Measurements from ENCODE around the gene JAKMIP3.

Gene JAKMIP3

GRCh38 chr10:132065491-132066105 is at the start of gene JAKMIP3:
TSS of gene JAKMIP3 (plus strand) at chr10:132065946. CDS start at chr10:132104809, 38,863 bp downstream.
- no peak within 1 kb of the TSS for H3K9ac ChIP-seq (ENCODE audit: low read depth in 1 of 2, low read length in 2 of 2)

GRCh38 chr10:132016514-132016913 is 49.2 kb upstream of the JAKMIP3 start:
- H3K9me3 ChIP-seq (ENCODE audit: control insufficient read depth in 2 of 2, low read length in 2 of 2) = no peaks in the 10 kb centered on the region
- no peaks in the 10 kb centered on the region for H3K4me1 ChIP-seq (ENCODE audit: control insufficient read depth in 2 of 2, insufficient read depth in 2 of 2, low read length in 2 of 2)
- H3K27me3 ChIP-seq (ENCODE audit: control insufficient read depth in 2 of 2, insufficient read depth in 2 of 2, low read length in 2 of 2) = no peaks in the 10 kb centered on the region
- H3K9ac ChIP-seq (ENCODE audit: low read depth in 1 of 2, low read length in 2 of 2) = no peak overlapping the region
- H3K4me3 ChIP-seq (ENCODE audit: low read length in 2 of 2) = no peak overlapping the region
- H3K36me3 ChIP-seq (ENCODE audit: control insufficient read depth in 2 of 2, insufficient read depth in 2 of 2, low read length in 2 of 2) = no peaks in the 10 kb centered on the region
- no peak overlapping the region for H3K27ac ChIP-seq (ENCODE audit: low read depth in 2 of 2, low read length in 2 of 2)

More at GRCh38 chr10:132065491-132066105, at the start of gene JAKMIP3:
- Histone ChIP-seq H3K27me3 (ENCODE audit: control insufficient read depth in 2 of 2, insufficient read depth in 2 of 2, low read length in 2 of 2) (peaks cover 0 to 5% of the 10 kb centered on the region in 2 donors), H3K4me3 (ENCODE audit: low read length in 2 of 2) (peak within 1 kb of the TSS; percentile 58 to 65), H3K27ac (ENCODE audit: low read depth in 2 of 2, low read length in 2 of 2) (peak within 1 kb of the TSS in 1 of 2 donors; percentile 14), H3K36me3 (ENCODE audit: control insufficient read depth in 2 of 2, insufficient read depth in 2 of 2, low read length in 2 of 2) (no peaks in the 10 kb centered on the region), H3K4me1 (ENCODE audit: control insufficient read depth in 2 of 2, insufficient read depth in 2 of 2, low read length in 2 of 2) (no peaks in the 10 kb centered on the region), H3K9me3 (ENCODE audit: control insufficient read depth in 2 of 2, low read length in 2 of 2) (no peaks in the 10 kb centered on the region)

- Histone ChIP-seq H3K4me1 (ENCODE audit: control insufficient read depth in 2 of 2, insufficient read depth in 2 of 2, low read length in 2 of 2) (no peaks in the 10 kb centered on the region), H3K27ac (ENCODE audit: low read depth in 2 of 2, low read length in 2 of 2) (no peak overlapping the region), H3K27me3 (ENCODE audit: control insufficient read depth in 2 of 2, insufficient read depth in 2 of 2, low read length in 2 of 2) (peaks cover 3 to 4% of the 10 kb centered on the region in 2 donors), H3K9ac (ENCODE audit: low read depth in 1 of 2, low read length in 2 of 2) (no peak overlapping the region), H3K9me3 (ENCODE audit: control insufficient read depth in 2 of 2, low read length in 2 of 2) (no peaks in the 10 kb centered on the region), H3K4me3 (ENCODE audit: low read length in 2 of 2) (no peak overlapping the region), H3K36me3 (ENCODE audit: control insufficient read depth in 2 of 2, insufficient read depth in 2 of 2, low read length in 2 of 2) (no peaks in the 10 kb centered on the region)
Measured at GRCh38 chr10:132018446-132018845, 47.3 kb upstream of the JAKMIP3 start.

GRCh38 chr10:132019366-132019765 is 46.4 kb upstream of the JAKMIP3 start:
- Histone ChIP-seq H3K9ac (ENCODE audit: low read depth in 1 of 2, low read length in 2 of 2) (no peak overlapping the region), H3K27me3 (ENCODE audit: control insufficient read depth in 2 of 2, insufficient read depth in 2 of 2, low read length in 2 of 2) (peaks cover 3 to 8% of the 10 kb centered on the region in 2 donors), H3K36me3 (ENCODE audit: control insufficient read depth in 2 of 2, insufficient read depth in 2 of 2, low read length in 2 of 2) (no peaks in the 10 kb centered on the region), H3K4me3 (ENCODE audit: low read length in 2 of 2) (no peak overlapping the region), H3K27ac (ENCODE audit: low read depth in 2 of 2, low read length in 2 of 2) (no peak overlapping the region), H3K9me3 (ENCODE audit: control insufficient read depth in 2 of 2, low read length in 2 of 2) (no peaks in the 10 kb centered on the region), H3K4me1 (ENCODE audit: control insufficient read depth in 2 of 2, insufficient read depth in 2 of 2, low read length in 2 of 2) (no peaks in the 10 kb centered on the region)

GRCh38 chr10:132020456-132020855 is 45.3 kb upstream of the JAKMIP3 start:
- Histone ChIP-seq H3K9me3 (ENCODE audit: control insufficient read depth in 2 of 2, low read length in 2 of 2) (no peaks in the 10 kb centered on the region), H3K36me3 (ENCODE audit: control insufficient read depth in 2 of 2, insufficient read depth in 2 of 2, low read length in 2 of 2) (no peaks in the 10 kb centered on the region), H3K4me3 (ENCODE audit: low read length in 2 of 2) (no peak overlapping the region), H3K4me1 (ENCODE audit: control insufficient read depth in 2 of 2, insufficient read depth in 2 of 2, low read length in 2 of 2) (no peaks in the 10 kb centered on the region), H3K27ac (ENCODE audit: low read depth in 2 of 2, low read length in 2 of 2) (no peak overlapping the region), H3K9ac (ENCODE audit: low read depth in 1 of 2, low read length in 2 of 2) (no peak overlapping the region), H3K27me3 (ENCODE audit: control insufficient read depth in 2 of 2, insufficient read depth in 2 of 2, low read length in 2 of 2) (peaks cover 3 to 8% of the 10 kb centered on the region in 2 donors)

- Histone ChIP-seq H3K4me1 (ENCODE audit: control insufficient read depth in 2 of 2, insufficient read depth in 2 of 2, low read length in 2 of 2) (no peaks in the 10 kb centered on the region), H3K9me3 (ENCODE audit: control insufficient read depth in 2 of 2, low read length in 2 of 2) (no peaks in the 10 kb centered on the region), H3K27me3 (ENCODE audit: control insufficient read depth in 2 of 2, insufficient read depth in 2 of 2, low read length in 2 of 2) (peaks cover 3 to 10% of the 10 kb centered on the region in 2 donors), H3K36me3 (ENCODE audit: control insufficient read depth in 2 of 2, insufficient read depth in 2 of 2, low read length in 2 of 2) (no peaks in the 10 kb centered on the region), H3K9ac (ENCODE audit: low read depth in 1 of 2, low read length in 2 of 2) (no peak overlapping the region), H3K27ac (ENCODE audit: low read depth in 2 of 2, low read length in 2 of 2) (no peak overlapping the region), H3K4me3 (ENCODE audit: low read length in 2 of 2) (no peak overlapping the region)
Measured at GRCh38 chr10:132021046-132021445, 44.7 kb upstream of the JAKMIP3 start.

DNA sequence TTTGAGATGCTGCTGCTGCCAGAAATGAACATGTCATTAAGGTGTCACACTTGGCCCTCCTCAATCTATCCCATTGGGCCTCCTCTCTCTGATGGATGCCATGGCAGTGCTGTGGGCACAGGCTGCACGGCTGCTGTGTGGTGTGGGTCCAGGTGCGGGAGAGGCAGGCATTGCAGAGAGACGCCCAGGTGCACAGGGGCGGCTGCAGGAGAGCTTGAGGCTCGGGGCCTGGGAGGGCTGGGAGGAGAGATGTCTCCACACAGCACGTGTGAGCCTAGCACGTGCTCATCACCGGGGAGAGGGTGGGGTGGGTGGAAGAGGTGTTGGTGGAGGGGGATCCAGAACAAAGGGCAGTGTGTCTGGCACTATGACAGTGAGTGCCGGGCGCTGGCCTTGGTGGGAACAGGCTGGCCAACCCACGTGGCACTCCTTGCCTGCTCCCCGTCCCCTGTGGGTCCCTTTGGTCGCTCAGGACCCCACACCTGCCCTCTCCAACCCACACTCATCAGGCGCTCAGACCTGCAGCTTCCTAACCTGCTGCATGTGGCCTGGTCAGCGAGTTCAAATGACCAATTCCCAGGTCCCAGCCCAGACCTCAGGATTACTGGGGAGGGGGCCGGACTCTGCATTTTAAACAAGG is 44.1 kb upstream of the JAKMIP3 start:
- H3K4me3 ChIP-seq (ENCODE audit: low read length in 2 of 2) = no peak overlapping the region
- no peaks in the 10 kb centered on the region for H3K4me1 ChIP-seq (ENCODE audit: control insufficient read depth in 2 of 2, insufficient read depth in 2 of 2, low read length in 2 of 2)
- peaks cover 3 to 12% of the 10 kb centered on the region in 2 donors for H3K27me3 ChIP-seq (ENCODE audit: control insufficient read depth in 2 of 2, insufficient read depth in 2 of 2, low read length in 2 of 2)
- no peak overlapping the region for H3K27ac ChIP-seq (ENCODE audit: low read depth in 2 of 2, low read length in 2 of 2)
- no peaks in the 10 kb centered on the region for H3K36me3 ChIP-seq (ENCODE audit: control insufficient read depth in 2 of 2, insufficient read depth in 2 of 2, low read length in 2 of 2)
- H3K9ac ChIP-seq (ENCODE audit: low read depth in 1 of 2, low read length in 2 of 2) = no peak overlapping the region
- H3K9me3 ChIP-seq (ENCODE audit: control insufficient read depth in 2 of 2, low read length in 2 of 2) = no peaks in the 10 kb centered on the region

DNA sequence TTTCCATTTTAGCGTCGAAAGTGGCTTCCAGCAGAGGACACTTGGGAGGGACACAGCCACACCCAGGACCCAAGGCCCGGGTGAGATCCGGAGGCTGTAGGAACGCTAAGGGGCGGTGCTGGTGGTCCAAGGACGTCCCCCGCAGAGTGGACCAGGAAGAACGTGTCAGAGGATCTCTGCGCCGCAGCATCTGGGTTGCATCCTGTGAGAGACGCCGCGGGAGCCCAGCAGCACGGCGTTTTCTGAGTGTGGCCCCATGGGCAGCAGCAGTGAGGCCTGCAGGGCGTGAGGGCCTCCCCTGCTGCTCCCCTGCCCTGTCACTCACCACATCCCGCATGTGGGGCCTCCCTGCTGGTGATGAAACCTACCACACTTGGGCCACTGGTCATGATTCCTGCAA is 43.5 kb upstream of the JAKMIP3 start:
- no peaks in the 10 kb centered on the region for H3K36me3 ChIP-seq (ENCODE audit: control insufficient read depth in 2 of 2, insufficient read depth in 2 of 2, low read length in 2 of 2)
- H3K9ac ChIP-seq (ENCODE audit: low read depth in 1 of 2, low read length in 2 of 2) = no peak overlapping the region
- no peaks in the 10 kb centered on the region for H3K4me1 ChIP-seq (ENCODE audit: control insufficient read depth in 2 of 2, insufficient read depth in 2 of 2, low read length in 2 of 2)
- no peaks in the 10 kb centered on the region for H3K9me3 ChIP-seq (ENCODE audit: control insufficient read depth in 2 of 2, low read length in 2 of 2)
- peaks cover 3 to 12% of the 10 kb centered on the region in 2 donors for H3K27me3 ChIP-seq (ENCODE audit: control insufficient read depth in 2 of 2, insufficient read depth in 2 of 2, low read length in 2 of 2)
- no peak overlapping the region for H3K27ac ChIP-seq (ENCODE audit: low read depth in 2 of 2, low read length in 2 of 2)
- H3K4me3 ChIP-seq (ENCODE audit: low read length in 2 of 2) = no peak overlapping the region

DNA sequence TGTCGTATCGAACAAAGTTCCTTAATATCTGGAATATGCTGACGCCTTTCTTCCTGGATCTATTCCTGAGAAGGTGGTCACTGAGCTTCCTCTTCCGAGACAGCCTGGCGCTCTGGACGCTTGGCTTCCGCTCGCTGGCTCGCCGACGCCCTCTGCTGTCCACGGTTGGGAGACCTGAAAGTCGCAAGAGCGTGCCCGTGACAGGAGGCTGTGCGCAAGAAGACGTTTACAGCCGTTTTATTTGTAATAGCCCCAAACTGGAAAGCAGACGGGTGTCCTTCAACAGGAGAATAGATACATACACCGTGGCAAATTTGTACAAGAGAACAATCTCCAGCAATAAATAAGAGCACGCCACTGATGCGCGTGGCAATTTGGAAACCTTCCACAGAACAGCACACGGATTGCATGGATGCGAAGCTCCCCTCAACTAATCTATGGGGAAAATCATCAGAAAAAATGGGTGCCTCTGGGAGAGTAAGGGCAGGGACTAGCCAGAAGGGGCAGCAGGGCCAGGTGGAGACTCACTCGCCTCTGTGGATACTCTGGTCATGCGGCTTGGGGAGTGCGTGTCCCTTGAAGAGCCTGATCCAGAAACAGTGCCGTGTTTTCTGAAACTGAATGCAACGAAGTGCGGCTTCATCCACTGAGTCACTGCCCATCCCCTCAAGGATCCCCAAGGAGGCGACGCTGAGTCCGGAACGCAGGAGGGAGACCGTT is 42.5 kb upstream of the JAKMIP3 start:
- H3K27ac ChIP-seq (ENCODE audit: low read depth in 2 of 2, low read length in 2 of 2) = no peak overlapping the region
- H3K4me3 ChIP-seq (ENCODE audit: low read length in 2 of 2) = peak overlapping the region; percentile 25 to 39
- no peak overlapping the region for H3K9ac ChIP-seq (ENCODE audit: low read depth in 1 of 2, low read length in 2 of 2)
- H3K36me3 ChIP-seq (ENCODE audit: control insufficient read depth in 2 of 2, insufficient read depth in 2 of 2, low read length in 2 of 2) = no peaks in the 10 kb centered on the region
- no peaks in the 10 kb centered on the region for H3K9me3 ChIP-seq (ENCODE audit: control insufficient read depth in 2 of 2, low read length in 2 of 2)
- no peaks in the 10 kb centered on the region for H3K4me1 ChIP-seq (ENCODE audit: control insufficient read depth in 2 of 2, insufficient read depth in 2 of 2, low read length in 2 of 2)
- H3K27me3 ChIP-seq (ENCODE audit: control insufficient read depth in 2 of 2, insufficient read depth in 2 of 2, low read length in 2 of 2) = peaks cover 3 to 12% of the 10 kb centered on the region in 2 donors

DNA sequence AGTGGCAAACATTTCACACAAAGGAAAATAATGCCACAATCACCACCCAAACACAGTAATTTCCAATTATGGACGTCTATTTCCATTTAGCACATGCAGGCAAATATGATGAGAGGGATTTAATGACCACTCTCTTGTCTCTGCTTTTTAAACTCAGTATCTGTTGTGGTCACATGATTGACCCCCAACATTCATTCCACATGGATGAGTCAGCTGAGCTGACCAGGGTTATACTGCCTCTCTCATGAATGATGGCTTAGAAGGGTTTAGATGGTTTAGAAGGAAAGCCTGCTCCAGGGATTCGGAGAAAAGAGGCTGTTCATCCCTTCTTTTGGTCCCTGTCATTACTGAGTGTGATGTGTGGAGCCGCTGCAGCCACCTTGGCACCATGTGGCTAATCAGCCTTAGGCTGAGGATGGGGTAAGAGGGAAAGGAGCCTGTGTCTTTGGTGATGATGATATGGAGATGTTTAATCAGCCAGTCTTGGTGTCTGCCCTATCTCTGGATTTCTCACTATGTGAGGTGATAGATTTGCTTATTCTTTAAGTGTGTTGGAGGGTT is 38.2 kb upstream of the JAKMIP3 start:
- Histone ChIP-seq H3K9me3 (ENCODE audit: control insufficient read depth in 2 of 2, low read length in 2 of 2) (no peaks in the 10 kb centered on the region), H3K27me3 (ENCODE audit: control insufficient read depth in 2 of 2, insufficient read depth in 2 of 2, low read length in 2 of 2) (peaks cover 4 to 16% of the 10 kb centered on the region in 2 donors), H3K27ac (ENCODE audit: low read depth in 2 of 2, low read length in 2 of 2) (no peak overlapping the region), H3K9ac (ENCODE audit: low read depth in 1 of 2, low read length in 2 of 2) (no peak overlapping the region), H3K36me3 (ENCODE audit: control insufficient read depth in 2 of 2, insufficient read depth in 2 of 2, low read length in 2 of 2) (no peaks in the 10 kb centered on the region), H3K4me1 (ENCODE audit: control insufficient read depth in 2 of 2, insufficient read depth in 2 of 2, low read length in 2 of 2) (no peaks in the 10 kb centered on the region), H3K4me3 (ENCODE audit: low read length in 2 of 2) (no peak overlapping the region)

Measured in mucosa of rectum (tissue), 2 donors.